HG03108 (cell line): ENCODE results near the gene TBC1D1.
"Not testable (repeated sequence)": the region's sequence is repeated elsewhere in the genome, so short reads cannot be mapped to it uniquely, and the experiment has no call there.

Source experiments
- ATAC-seq: cut with Tn5 transposase; IDR thresholded peaks from one replicate; pipeline ENCODE4 v1.9.1; 2021; ENCODE audit warnings: moderate library complexity; ENCODE audit not compliant: unreplicated experiment

Gene TBC1D1

DNA sequence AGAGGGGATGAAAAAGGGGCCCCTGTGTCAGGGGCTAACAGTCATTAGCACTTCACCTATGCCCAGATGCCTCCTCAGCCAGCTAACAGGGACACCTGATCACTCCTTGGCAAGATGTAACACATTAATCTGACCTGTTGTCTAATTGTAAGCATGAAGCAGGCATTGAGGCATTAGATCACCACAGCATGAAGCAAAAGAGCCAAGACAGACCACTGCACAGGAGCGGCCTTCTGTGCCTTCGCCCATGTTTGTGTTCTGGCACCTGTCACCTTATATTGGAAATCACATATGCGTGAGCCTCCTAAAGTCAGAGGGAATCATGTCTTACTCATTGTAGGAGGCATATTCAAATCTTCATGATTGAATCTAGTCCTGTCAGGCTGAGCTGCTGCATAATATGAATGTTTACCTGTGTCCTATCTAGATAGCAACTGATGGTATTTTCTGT lies 117.7 kb downstream of the TBC1D1 start:
- no peak for ATAC-seq

DNA sequence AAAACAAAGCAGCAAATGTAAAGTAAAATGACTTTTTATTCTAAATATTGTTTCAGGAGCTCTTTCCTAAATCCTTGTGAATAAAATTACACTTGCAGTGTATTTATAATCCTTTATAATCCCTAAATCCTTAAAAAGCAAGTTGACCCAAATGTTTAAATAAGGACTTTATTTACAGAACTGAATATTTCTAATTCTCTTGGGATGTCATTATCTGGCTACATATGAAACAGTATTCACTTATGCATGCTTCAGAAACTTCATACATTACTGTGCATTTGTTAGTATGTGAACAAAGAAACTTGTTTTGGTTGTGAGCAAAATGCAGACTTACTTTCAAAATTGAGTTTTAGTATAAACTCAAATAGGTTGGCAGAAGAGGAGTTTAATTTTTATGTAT lies 118.5 kb downstream of the TBC1D1 start:
- no peak for ATAC-seq

DNA sequence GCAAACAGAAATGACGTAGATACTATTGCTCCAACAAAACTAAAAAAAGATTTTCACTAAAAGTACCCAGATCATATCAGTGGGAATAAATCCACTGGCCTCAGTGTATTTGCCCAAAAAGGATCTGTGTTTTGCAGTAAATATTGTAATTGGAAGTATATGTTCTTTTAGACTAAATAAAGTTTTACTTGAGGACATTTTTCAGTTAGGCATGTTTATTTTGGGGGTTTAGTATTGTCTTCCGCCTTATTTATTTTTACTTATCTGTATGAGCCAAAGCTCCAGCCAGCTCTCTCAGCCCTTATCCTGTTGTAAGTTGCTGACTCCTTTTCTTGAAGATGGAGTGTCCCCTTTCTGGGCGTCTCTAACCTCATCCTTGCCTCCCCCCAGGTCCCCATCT lies 119.1 kb downstream of the TBC1D1 start:
- no peak for ATAC-seq

DNA sequence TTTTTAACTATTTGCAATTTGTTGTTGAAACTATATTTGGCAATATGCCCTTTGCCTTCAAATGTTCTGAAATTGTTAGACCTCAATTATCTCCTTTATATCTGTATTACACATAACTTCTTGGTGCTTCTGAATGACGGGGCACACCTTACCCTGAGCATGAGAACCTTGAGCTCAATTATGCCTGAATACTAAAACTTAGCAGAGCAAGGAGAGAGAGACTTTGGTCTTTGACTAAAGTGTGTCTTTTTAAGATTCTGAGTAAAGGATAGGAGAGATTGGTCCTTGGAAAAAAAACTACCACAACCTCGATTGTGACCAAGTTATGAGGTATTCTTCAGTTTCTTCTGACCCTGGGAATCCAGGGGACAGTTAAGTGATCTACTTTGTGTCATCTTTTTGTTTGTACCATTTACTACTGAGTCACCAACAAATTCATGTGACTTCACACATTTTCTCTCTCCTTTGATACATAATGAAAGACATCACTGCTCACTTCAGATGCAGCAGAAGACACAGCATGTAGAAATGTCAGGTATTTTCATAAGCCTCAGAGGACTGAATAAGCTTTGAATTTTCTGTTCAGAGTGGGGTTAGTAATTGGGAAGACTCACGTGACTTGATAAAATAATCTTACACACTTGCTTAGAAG lies 120.8 kb downstream of the TBC1D1 start:
- ATAC-seq = no peak

DNA sequence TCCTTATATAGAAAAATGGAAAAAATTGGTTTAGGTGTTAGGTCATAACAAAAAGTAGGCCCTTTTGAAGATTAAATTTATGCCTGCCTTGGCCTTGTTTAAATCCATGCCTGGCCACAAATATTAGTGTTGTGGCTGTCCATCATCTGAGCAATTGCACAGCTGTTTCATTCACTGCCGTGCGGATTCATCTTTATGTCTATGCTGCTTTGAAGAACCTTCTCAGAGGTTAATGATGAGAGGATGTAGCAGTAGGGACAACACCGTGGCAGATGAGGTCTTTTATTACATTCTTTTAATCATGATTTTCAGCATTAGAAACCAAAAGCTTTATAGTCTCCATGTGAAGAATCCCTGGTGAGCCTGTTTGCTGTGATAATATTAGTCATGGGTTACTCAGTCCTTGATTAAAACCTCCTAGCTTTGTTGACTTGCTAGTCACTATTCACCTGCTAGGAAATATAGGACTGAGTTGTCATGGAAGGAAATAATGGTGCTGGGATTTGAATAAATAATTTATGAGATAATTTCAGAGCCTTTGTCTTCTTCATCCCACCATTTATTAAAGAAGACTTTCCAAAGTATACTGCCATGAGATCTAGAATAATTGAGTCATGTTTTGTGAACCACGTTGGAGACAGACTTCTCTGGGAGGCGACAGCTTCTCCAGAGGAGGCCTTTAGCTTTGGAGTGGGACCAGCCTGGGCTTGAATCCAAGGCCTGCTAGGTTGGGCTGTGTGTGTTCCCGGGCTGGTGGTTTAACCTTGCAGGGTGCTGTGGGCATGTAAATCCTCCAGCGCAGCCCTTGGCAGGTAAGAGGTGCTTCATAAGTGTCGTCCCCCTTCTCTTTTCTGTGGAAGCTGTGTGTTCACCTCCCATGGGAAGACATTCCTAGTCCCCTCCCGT lies 122.8 kb downstream of the TBC1D1 start:
- ATAC-seq = no peak

DNA sequence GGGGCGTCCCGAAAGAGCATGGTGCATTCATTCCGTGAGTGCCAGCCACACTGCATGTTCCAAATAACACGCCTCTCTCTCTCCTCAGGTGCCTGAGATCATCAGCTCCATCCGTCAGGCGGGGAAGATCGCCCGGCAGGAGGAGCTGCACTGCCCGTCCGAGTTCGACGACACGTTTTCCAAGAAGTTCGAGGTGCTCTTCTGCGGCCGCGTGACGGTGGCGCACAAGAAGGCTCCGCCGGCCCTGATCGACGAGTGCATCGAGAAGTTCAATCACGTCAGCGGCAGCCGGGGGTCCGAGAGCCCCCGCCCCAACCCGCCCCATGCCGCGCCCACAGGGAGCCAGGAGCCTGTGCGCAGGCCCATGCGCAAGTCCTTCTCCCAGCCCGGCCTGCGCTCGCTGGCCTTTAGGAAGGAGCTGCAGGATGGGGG lies 123.6 kb downstream of the TBC1D1 start:
- ATAC-seq = no peak

DNA sequence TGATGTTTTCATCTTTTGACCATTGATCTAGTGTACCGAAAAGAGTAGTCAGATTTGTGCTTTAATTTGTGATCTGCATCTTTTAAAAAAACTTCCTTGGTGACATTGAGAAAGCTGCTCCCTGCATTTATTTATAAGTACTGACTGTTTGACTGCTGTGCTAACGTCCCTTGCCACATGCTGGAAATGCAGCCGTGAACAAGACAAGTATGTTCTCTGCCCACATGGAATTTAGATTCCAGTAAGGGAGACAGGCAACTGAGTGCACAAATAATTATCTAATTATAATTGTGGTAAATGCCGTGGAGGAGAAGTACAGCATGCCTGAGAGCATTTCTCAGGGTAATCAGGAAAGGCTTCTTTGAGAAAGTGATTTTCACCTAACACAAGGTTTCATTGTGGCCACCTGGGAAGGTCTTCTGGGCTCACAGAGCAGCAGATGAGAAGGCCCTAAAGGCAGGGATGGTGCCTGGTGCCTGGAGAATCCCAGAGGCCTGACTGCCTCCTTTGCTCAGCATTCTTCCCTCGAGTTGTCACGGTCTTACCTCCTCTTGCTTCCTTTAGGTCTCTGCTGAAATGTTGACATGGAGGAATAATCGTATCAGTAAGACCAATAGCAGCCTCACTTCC lies 125.1 kb downstream of the TBC1D1 start:
- no peak for ATAC-seq

DNA sequence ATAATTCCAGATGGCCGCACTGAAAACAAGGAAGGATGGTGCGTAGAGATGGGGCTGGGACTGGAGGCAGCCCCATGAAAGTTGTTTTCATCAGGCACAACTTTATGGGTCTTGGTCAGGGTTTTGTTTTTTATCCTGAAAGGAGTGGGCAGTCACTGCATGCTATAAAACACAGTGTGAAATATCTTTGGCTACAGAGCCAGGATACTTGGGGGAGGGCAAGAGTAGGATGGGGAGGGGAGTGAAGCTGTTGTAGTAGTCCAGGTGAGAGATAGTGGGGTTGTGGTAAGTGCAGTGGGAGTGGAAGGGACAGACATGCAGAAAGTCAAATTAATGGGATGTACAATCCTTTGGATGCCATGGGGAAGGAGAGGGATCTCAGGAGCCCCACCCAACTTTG lies 125.8 kb downstream of the TBC1D1 start:
- no peak for ATAC-seq

DNA sequence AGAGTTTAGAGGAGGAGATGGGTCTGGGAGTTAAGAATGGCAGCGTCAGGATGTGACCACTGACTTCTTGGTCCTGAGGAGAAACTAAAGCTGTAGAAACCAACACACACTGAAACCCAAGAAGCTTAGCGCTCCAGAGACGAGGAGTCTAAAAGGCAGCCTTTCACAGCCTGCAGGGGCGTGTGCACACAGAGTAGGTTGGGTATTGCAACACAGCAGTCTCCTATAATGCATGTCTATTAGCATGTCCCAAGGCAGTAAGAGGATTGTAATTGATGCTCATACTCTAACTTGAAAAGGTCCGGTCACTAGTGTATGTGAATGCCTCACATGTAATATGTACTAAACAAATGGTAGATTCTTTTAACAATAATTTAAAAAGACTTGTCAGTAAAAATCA lies 126.7 kb downstream of the TBC1D1 start:
- no peak for ATAC-seq

DNA sequence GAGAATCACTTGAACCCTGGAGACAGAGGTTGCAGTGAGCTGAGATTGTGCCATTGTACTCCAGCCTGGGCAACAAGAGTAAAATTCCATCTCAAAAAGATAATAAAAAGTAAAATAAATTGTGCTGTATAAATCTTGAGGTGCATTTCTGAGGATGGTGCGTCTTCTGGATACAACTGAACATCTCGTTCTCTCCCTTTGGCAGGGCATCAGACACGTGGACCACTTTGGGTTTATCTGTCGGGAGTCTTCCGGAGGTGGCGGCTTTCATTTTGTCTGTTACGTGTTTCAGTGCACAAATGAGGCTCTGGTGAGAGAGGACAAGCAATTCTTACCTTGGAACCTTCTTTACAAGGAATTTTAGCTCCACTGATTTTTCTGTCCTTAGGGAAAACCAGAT lies 129.5 kb downstream of the TBC1D1 start:
- no peak for ATAC-seq

DNA sequence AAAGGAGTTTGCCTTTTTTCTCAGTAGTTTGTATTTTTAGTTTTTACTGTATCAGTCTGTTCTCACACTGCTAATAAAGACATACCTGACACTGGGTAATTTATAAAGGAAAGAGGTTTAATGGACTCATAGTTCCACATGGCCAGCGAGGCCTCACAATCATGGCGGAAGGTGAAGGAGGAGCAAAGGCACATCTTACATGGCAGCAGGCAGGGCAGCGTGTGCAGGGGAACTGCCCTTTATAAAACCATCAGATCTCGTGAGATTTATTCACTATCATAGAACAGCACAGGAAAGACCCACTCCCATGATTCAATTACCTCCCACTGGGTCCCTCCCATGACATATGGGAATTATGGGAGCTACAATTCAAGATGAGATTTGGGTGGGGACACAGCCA lies 130.1 kb downstream of the TBC1D1 start:
- ATAC-seq = not testable (repeated sequence)

DNA sequence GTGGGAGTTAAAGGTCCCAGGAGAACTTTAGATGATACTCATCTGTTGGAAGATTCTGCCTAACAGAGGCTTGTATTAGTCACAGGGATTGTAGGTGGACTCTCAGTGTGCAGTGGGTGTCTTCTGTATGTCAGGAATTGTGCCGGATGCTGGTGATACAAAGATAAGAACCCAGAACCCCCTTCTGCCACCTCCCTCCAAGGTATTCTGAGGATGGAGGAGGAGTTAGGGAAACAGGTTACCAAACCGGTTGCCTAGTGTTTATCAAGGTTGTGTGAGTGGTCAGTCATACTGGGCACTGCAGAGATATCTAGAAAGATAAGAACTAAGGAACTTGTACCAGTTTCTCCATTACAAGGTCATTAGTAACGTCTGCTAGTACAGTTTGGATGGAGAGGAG lies 130.9 kb downstream of the TBC1D1 start:
- no peak for ATAC-seq

DNA sequence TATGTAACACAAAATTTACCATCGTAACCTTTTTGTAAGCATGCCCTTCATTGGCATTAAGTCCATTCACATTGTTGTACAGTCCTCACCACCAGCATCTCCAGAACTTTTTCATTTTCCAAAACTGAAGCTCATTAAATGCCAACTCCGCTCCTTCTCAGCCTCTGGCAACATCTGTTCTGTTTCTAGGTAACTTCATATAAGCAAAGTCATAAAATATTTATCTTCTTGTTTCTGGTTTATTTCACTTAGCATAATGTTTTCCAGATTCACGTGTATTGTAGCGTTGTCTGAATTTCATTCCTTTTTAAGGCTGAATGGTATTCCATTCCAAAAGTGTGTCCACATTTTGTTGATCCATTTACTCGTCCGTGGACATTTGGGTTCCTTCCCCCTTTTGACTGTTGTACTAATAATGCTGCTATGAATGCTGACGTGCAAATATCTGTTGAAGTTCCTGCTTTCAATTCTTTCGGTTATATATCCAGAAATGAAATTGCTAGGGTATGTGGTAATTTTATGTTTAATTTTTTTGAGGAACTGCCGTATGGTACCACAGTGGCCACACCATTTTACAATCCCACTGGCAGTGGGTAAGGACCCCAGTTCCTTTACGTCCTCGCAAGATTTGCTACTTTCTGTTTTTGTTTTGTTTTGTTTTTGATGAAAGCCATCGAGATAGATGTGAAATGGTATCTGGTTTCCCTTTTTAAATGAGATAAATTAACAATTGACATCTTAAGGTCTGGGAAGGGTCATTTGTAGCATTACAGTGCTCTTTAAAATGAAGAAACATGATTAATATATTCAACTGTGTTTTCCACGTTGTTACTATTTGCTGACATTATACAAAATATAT lies 132.7 kb downstream of the TBC1D1 start:
- ATAC-seq = no peak

DNA sequence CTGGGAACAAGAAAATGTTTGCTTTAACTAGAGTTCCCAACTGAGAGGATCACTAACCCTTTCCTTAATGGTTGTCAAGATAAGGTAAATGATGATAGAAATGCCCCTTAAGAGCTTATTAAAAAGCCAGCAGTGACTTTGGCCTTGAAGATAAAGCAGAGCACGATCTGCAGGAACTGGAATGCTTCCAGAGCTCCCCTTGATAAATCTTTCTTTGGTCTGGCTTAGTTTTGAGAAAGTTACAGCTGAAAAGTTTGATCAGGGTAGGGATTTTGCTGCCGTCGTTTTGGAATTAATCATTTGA lies 133.3 kb downstream of the TBC1D1 start:
- no peak for ATAC-seq

DNA sequence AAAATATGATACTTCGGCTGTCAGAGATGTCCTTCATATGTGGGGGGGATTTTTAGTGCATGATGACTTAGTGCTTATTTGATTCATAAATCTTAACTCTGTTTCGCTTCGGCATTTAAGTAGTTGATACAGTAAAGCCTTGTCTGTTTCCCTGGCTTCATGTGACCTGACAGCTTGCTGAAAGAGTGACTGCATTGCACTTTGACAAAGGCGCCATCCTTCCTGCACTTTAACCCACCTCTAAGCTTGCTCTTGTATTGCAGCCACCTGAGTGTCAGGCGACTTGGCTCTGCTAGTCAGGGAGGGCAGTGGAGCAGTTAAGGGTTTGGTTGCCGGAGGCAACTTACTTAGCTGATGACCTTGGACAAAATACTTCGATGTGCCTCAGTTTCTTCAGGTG lies 134.8 kb downstream of the TBC1D1 start:
- ATAC-seq = no peak

DNA sequence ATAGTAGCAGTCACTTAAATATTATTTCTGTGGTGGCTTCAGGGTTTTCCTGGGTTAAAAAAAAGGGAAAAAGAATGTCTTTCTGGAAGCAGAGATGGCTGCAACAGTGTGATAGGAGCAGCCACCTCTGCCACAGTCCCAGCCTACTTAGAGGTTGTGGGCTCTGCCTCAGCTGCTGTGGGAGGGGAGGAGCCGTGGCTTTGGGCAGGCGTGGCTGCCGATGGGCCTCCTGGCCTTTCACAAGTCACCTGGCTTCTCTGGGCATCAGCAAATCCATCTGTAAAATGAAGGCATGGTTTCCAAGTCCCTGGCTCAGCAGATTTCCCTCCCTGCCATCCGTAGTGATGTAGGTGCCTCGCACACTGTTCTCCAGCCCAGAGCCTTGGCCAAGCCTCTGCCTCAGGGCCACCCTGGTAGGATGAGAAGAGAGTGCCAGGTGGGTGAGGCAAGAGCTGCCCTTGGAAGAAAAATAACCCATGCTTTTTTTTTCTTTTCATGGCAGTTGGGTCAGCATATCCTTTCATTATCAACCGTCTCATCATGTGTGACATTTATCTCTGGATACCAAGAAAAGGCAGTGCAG lies 135.4 kb downstream of the TBC1D1 start:
- no peak for ATAC-seq

DNA sequence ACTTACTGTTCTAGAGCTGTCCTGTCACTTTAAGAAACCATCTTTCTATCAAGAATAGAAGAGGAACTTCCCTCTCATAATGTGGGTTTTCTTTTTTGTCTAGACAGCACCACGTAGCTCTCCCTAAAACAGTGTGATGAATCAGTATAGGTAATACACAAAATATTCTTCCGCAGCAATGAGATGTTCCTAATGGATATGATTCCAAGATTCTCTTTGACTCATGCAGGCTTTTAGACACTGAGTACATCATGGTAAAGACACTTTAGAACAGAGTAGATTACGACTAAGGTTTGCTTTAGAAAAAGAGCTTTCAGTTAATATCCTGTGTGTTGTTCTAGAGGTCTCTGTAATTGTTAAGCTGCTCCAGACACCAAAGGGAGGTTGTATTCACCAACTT lies 139.1 kb downstream of the TBC1D1 start:
- ATAC-seq = no peak

DNA sequence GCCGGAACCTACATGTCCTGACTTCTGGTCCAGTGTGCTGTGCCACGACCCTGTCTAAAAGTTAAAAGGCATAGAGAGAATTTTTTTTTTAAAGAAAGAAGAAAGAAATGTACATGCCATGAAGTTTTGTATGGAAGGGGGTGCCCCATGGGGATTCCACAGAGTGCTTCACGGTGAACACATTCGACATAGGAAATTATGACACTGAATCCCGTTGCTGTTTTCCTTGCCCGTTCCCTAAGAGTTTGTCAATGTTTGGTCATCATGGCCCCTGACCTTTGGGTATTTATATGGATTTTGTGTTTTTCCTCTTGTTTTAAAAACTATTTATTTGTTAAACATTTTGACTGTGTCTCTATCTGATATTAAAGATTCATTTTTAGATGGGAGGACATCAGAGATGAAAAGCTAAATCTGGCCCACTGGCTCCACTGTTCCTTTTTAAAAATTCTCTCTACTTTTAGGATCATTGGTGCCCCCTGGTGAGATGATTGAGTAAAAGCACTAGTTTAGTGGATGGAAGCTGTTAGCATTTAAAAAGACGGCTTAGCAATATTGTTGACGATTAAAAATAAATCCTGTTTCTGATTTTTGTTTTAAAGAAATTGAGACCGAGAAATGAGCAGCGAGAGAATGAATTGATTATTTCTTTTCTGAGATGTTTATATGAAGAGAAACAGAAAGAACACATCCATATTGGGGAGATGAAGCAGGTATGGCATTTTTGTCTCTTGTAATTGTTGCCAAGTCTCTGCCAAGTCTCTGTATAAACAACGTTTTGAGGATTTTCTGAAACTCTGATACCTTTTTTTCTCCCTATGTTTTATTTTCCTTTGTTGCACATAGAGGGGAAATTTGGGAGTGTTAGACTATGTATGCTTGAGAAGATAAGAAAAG lies 144.3 kb downstream of the TBC1D1 start:
- ATAC-seq = no peak

DNA sequence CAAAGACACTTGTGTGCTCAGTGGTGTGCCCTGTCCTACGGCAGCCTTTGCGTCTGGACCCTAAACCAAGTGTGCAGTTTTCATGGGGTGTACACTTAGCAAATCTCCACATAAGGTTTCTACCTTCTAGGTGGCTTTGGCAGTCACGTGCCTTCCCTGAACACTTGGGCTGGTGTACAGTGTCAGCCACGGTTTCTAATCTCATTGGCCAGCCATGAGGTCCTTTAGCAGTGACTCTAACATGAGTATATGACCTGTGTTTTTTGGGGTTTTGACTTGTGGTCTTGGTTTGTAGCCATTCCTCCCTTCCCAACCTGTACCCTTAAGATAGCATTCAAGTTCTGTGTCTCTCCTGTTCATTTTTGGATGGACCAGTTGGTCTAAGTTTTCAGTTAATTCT lies 145.7 kb downstream of the TBC1D1 start:
- ATAC-seq = no peak

DNA sequence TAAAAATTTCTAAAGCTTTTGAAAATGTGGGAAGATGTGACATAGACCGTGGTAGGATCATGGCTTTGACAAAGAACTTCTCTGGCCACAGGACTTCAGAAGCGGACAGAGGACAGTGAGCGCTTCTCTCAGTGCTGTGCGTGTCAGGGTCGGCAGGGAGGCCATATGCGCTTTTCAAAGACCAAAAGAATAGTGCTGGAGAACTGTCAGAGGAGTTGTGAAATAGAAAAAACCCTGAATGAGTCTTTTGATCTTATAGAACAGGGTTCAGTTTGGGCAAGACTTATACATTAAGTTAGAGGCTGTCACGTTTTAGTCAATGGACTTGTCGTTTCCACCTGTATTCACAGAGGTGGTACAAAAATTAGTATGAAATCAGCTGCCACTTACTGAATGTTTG lies 146.7 kb downstream of the TBC1D1 start:
- no peak for ATAC-seq
